Keratinocyte (primary cell): ENCODE measurements around the gene COTL1.

Experiments used
- EZH2 ChIP-seq: IDR thresholded peaks from one replicate; pipeline ENCODE4 v1.6.1; 2012; ENCODE audit warnings: inconsistent platforms, mild to moderate bottlenecking, low read length, moderate library complexity
- TF ChIP-seq, protein P1 (sequence below), 3 experiments: IDR thresholded peaks in 1 of 3; conservative IDR thresholded peaks in 1 of 3; optimal IDR thresholded peaks in 1 of 3; 2 replicates in 2 of 3; 3 replicates in 1 of 3; pipeline versions ENCODE3 to v1.5.1; 2011; ENCODE audit warnings: low read length in 3 of 3, mild to moderate bottlenecking in 3 of 3, moderate library complexity in 2 of 3, control low read depth in 1 of 3, inconsistent platforms in 1 of 3; ENCODE audit not compliant: insufficient read depth in 2 of 3; ENCODE audit errors: extremely low read depth in 1 of 3

DNA sequence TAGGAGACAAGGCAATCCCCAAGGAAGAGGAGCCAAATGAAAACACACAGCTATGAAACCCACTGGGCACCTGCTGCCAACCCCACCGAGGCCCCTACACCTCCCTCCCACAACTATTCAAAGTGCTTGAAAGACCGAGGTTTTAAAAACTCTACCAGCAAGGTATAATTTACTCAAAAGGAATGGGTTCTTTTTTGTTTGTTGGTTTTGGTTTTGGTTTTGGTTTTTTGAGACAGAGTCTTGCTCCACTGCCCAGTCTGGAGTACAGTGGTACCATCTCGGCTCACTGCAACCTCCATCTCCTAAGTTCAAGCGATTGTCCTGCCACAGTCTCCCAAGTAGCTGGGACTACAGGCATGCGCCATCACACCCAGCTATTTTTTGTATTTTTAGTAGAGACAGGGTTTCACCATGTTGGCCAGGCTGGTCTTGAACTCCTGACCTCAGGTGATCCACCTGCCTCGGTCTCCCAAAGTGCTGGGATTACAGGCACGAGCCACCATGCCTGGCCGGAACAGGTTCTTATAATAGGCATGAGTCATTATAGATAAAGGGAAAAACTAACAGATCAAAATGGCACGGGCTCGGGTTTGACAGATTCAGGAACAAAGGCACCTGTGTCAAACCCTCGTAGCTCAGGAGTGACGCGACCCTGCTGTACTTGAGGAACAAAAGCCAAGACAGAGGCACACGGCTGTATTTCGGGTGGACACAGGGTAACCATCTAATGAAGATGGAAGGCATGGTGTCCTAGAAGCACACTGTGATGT, 40.7 kb downstream of the COTL1 start:
- TF ChIP-seq, protein P1, sequence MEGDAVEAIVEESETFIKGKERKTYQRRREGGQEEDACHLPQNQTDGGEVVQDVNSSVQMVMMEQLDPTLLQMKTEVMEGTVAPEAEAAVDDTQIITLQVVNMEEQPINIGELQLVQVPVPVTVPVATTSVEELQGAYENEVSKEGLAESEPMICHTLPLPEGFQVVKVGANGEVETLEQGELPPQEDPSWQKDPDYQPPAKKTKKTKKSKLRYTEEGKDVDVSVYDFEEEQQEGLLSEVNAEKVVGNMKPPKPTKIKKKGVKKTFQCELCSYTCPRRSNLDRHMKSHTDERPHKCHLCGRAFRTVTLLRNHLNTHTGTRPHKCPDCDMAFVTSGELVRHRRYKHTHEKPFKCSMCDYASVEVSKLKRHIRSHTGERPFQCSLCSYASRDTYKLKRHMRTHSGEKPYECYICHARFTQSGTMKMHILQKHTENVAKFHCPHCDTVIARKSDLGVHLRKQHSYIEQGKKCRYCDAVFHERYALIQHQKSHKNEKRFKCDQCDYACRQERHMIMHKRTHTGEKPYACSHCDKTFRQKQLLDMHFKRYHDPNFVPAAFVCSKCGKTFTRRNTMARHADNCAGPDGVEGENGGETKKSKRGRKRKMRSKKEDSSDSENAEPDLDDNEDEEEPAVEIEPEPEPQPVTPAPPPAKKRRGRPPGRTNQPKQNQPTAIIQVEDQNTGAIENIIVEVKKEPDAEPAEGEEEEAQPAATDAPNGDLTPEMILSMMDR (optimal IDR thresholded peaks at IDR 0.05 in 1 of 3, IDR thresholded peaks at IDR 0.05 in 1 of 3, conservative IDR thresholded peaks at IDR 0.05 in 1 of 3; ENCODE audit: extremely low read depth in 1 of 3, insufficient read depth in 2 of 3, low read length in 3 of 3) = no peak
- no peak for TF ChIP-seq EZH2
